Mammary epithelial cell (primary cell): ENCODE measurements around the gene KLHL2.
"Not testable (repeated sequence)": the region's sequence is repeated elsewhere in the genome, so short reads cannot be mapped to it uniquely, and the experiment has no call there.

Experiments
- CTCF ChIP-seq, 2 donors: IDR thresholded peaks in 1 of 2; conservative IDR thresholded peaks in 1 of 2; 2 replicates each; pipeline ENCODE4 v1.5.1; 2011 to 2012; ENCODE audit warnings: inconsistent platforms in 2 of 2, low read length in 2 of 2, mild to moderate bottlenecking in 2 of 2, control low read depth in 1 of 2, low read depth in 1 of 2; ENCODE audit not compliant: insufficient read depth in 1 of 2; ENCODE audit errors: extremely low read depth in 1 of 2
- EZH2 ChIP-seq: IDR thresholded peaks from 2 replicates; pipeline ENCODE4 v1.6.1; 2012; ENCODE audit warnings: low read length, inconsistent platforms, borderline replicate concordance

- TF ChIP-seq CTCF (conservative IDR thresholded peaks at IDR 0.05 in 1 of 2, IDR thresholded peaks at IDR 0.05 in 1 of 2; ENCODE audit: extremely low read depth in 1 of 2, insufficient read depth in 1 of 2, low read depth in 1 of 2, low read length in 2 of 2); EZH2: not testable (repeated sequence)
These were observed 66.1 kb downstream of the KLHL2 start for GRCh38 chr4:165273443-165273842.
